ENCODE measurements around the gene KAT5.
"Not testable (repeated sequence)": the region's sequence is repeated elsewhere in the genome, so short reads cannot be mapped to it uniquely, and the experiment has no call there.

Gene KAT5

DNA sequence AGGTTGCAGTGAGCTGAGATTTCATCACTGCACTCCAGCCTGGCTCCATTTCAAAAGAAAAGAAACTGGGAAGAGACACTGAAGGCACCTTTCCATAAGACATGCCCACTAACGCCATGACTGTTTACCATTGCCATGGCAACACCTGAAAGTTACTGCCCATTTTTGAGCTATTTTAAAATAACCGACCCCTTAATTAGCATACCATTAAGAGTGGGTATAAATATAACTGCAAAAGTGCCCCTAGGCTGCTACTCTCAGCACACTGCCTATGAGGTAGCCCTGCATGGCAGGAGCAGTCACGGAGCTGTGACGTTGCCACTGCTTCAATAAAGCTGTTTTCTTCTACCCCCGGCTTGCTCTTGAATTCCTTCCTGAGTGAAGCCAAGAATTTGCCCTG lies 18.4 kb downstream of the KAT5 start:
- H3K9ac ChIP-seq (ENCODE audit: low read length) = no peak overlapping the region
- no peak overlapping the region for H3K27ac ChIP-seq (ENCODE audit: low read length, poor library complexity, severe bottlenecking)
- H3K36me3 ChIP-seq (ENCODE audit: control insufficient read depth in 1 of 2, insufficient read depth in 2 of 2, low read depth in 1 of 2, low read length in 2 of 2) = no peaks in the 10 kb centered on the region
- H4K8ac ChIP-seq (ENCODE audit: low read length) = no peak overlapping the region
- H3K18ac ChIP-seq (ENCODE audit: low read depth in 1 of 2, low read length in 2 of 2) = no peak overlapping the region
- H3K14ac ChIP-seq (ENCODE audit: low read length in 2 of 2) = no peak overlapping the region
- no peaks in the 10 kb centered on the region for H3K79me1 ChIP-seq (replicated peaks; ENCODE audit: low read length, poor library complexity, severe bottlenecking)
- H2BK12ac ChIP-seq (ENCODE audit: low read length in 2 of 2) = no peak overlapping the region
- peaks cover 3% of the 10 kb centered on the region for H3K9me3 ChIP-seq (ENCODE audit: control insufficient read depth, low read length)
- H3K4me3 ChIP-seq (ENCODE audit: insufficient read depth in 1 of 2, low read depth in 1 of 2, low read length in 2 of 2) = no peak overlapping the region
- H3K27me3 ChIP-seq (ENCODE audit: control insufficient read depth in 1 of 2, insufficient read depth in 1 of 2, low read length in 2 of 2) = peaks cover 0 to 9% of the 10 kb centered on the region in 2 experiments
- H4K91ac ChIP-seq (ENCODE audit: low read length) = no peak overlapping the region
- no peak overlapping the region for H2AK5ac ChIP-seq (ENCODE audit: low read length, severe bottlenecking)
- 89% methylated on average over 4 of the region's 5 CpGs for WGBS
- H3K4ac ChIP-seq (ENCODE audit: low read depth in 1 of 2, low read length in 2 of 2) = no peak overlapping the region
- no peak for DNase-seq
- H2BK15ac ChIP-seq (ENCODE audit: low read depth, poor library complexity, severe bottlenecking) = no peak overlapping the region
- H2BK120ac ChIP-seq (ENCODE audit: low read depth, low read length) = no peak overlapping the region
- H3K23ac ChIP-seq (ENCODE audit: low read length in 2 of 2) = no peak overlapping the region
- H3K4me1 ChIP-seq (ENCODE audit: control insufficient read depth, insufficient read depth, low read depth, low read length) = no peaks in the 10 kb centered on the region
- no peak overlapping the region for H2AFZ ChIP-seq (ENCODE audit: low read depth, low read length)
- no peak overlapping the region for H3K4me2 ChIP-seq (ENCODE audit: low read length, poor library complexity, severe bottlenecking)
- no peak overlapping the region for H2BK5ac ChIP-seq (ENCODE audit: low read depth, low read length, poor library complexity, severe bottlenecking)

DNA sequence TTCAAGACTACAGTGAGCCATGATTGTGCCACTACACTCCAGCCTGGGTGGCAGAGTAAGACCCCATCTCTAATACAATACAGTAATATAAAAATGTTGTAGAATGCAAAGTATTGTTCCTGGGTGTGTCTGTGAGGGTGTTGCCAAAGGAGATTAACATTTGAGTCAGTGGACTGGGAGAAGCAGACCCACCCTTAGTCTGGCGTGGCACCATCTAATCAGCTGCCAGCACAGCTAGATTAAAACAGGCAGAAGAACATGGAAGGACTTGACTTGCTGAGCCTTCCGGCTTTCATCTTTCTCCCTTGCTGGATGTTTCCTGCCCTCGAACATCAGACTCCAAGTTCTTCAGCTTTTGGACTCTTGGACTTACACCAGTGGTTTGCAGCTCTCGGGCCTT lies 23.1 kb downstream of the KAT5 start:
- not testable (repeated sequence) for H3K36me3 ChIP-seq (ENCODE audit: control insufficient read depth in 1 of 2, insufficient read depth in 2 of 2, low read depth in 1 of 2, low read length in 2 of 2); H3K4me1 ChIP-seq (ENCODE audit: control insufficient read depth, insufficient read depth, low read depth, low read length); H3K79me1 ChIP-seq (replicated peaks; ENCODE audit: low read length, poor library complexity, severe bottlenecking); DNase-seq; H2BK12ac ChIP-seq (ENCODE audit: low read length in 2 of 2); H3K9ac ChIP-seq (ENCODE audit: low read length); H4K91ac ChIP-seq (ENCODE audit: low read length); H2BK120ac ChIP-seq (ENCODE audit: low read depth, low read length); H2AFZ ChIP-seq (ENCODE audit: low read depth, low read length); H3K4me3 ChIP-seq (ENCODE audit: insufficient read depth in 1 of 2, low read depth in 1 of 2, low read length in 2 of 2); H2BK15ac ChIP-seq (ENCODE audit: low read depth, poor library complexity, severe bottlenecking); H3K14ac ChIP-seq (ENCODE audit: low read length in 2 of 2); H3K27ac ChIP-seq (ENCODE audit: low read length, poor library complexity, severe bottlenecking); H2AK5ac ChIP-seq (ENCODE audit: low read length, severe bottlenecking); H3K23ac ChIP-seq (ENCODE audit: low read length in 2 of 2); H3K4me2 ChIP-seq (ENCODE audit: low read length, poor library complexity, severe bottlenecking); H2BK5ac ChIP-seq (ENCODE audit: low read depth, low read length, poor library complexity, severe bottlenecking); H3K4ac ChIP-seq (ENCODE audit: low read depth in 1 of 2, low read length in 2 of 2); H3K27me3 ChIP-seq (ENCODE audit: control insufficient read depth in 1 of 2, insufficient read depth in 1 of 2, low read length in 2 of 2); H4K8ac ChIP-seq (ENCODE audit: low read length); H3K18ac ChIP-seq (ENCODE audit: low read depth in 1 of 2, low read length in 2 of 2)
- H3K9me3 ChIP-seq (ENCODE audit: control insufficient read depth, low read length) = peaks cover 18% of the 10 kb centered on the region
- 75% methylated on average over 4 of the region's 4 CpGs for WGBS

DNA sequence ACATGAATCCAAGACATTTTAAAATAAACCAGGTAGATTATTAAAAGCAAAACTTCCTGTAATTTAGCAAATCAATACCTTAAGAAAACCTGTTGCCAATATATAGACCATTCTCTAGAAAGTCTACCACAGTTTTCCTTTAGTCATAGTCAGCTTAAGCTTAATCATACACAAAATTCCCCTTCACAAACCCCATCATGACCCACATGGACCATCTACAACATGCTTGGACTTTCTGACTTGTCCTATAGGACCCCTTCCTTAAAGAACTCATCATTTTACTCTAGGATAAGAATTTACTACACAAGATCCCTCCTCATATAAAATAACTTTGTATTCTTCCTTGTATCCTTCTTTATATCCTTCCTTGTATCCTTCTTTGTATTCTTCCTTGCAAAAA lies 24.8 kb downstream of the KAT5 start:
- Histone ChIP-seq H2BK15ac (ENCODE audit: low read depth, poor library complexity, severe bottlenecking) (no peak overlapping the region), H3K9me3 (ENCODE audit: control insufficient read depth, low read length) (peaks cover 17% of the 10 kb centered on the region), H2AK5ac (ENCODE audit: low read length, severe bottlenecking) (no peak overlapping the region), H3K4me1 (ENCODE audit: control insufficient read depth, insufficient read depth, low read depth, low read length) (no peaks in the 10 kb centered on the region), H3K79me1 (replicated peaks; ENCODE audit: low read length, poor library complexity, severe bottlenecking) (no peaks in the 10 kb centered on the region), H2AFZ (ENCODE audit: low read depth, low read length) (no peak overlapping the region), H3K4me3 (ENCODE audit: insufficient read depth in 1 of 2, low read depth in 1 of 2, low read length in 2 of 2) (no peak overlapping the region), H4K8ac (ENCODE audit: low read length) (no peak overlapping the region), H3K18ac (ENCODE audit: low read depth in 1 of 2, low read length in 2 of 2) (no peak overlapping the region), H4K91ac (ENCODE audit: low read length) (no peak overlapping the region), H3K4ac (ENCODE audit: low read depth in 1 of 2, low read length in 2 of 2) (no peak overlapping the region), H3K27me3 (ENCODE audit: control insufficient read depth in 1 of 2, insufficient read depth in 1 of 2, low read length in 2 of 2) (peaks cover 0 to 9% of the 10 kb centered on the region in 2 experiments), H3K9ac (ENCODE audit: low read length) (no peak overlapping the region), H3K23ac (ENCODE audit: low read length in 2 of 2) (no peak overlapping the region), H3K36me3 (ENCODE audit: control insufficient read depth in 1 of 2, insufficient read depth in 2 of 2, low read depth in 1 of 2, low read length in 2 of 2) (no peaks in the 10 kb centered on the region), H3K4me2 (ENCODE audit: low read length, poor library complexity, severe bottlenecking) (no peak overlapping the region), H2BK12ac (ENCODE audit: low read length in 2 of 2) (no peak overlapping the region), H2BK120ac (ENCODE audit: low read depth, low read length) (no peak overlapping the region), H3K14ac (ENCODE audit: low read length in 2 of 2) (no peak overlapping the region), H3K27ac (ENCODE audit: low read length, poor library complexity, severe bottlenecking) (no peak overlapping the region), H2BK5ac (ENCODE audit: low read depth, low read length, poor library complexity, severe bottlenecking) (no peak overlapping the region)
- no peak for DNase-seq

DNA sequence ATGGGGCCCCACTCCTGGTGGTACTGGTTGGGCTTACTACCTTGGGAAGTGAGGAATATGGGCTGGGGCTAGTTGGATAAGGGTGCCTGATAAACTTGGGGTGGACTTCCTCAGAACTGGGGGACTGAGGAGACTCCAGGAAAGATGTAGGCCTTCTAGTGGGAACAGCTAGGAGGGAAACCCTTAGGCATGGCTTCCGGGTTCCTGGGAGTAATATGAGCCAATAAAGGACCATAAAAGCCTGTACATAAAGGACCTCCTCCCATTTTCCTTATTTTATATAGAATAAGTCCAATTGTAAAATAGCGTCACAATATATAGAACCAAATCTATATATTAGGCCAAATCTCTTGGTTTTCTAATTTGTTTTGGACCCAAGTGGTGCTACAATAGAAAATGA lies 27.0 kb downstream of the KAT5 start:
- Histone ChIP-seq H2BK15ac (ENCODE audit: low read depth, poor library complexity, severe bottlenecking) (no peak overlapping the region), H3K18ac (ENCODE audit: low read depth in 1 of 2, low read length in 2 of 2) (no peak overlapping the region), H3K23ac (ENCODE audit: low read length in 2 of 2) (no peak overlapping the region), H2AK5ac (ENCODE audit: low read length, severe bottlenecking) (no peak overlapping the region), H3K4me1 (ENCODE audit: control insufficient read depth, insufficient read depth, low read depth, low read length) (no peaks in the 10 kb centered on the region), H3K9me3 (ENCODE audit: control insufficient read depth, low read length) (peaks cover 15% of the 10 kb centered on the region), H3K4me3 (ENCODE audit: insufficient read depth in 1 of 2, low read depth in 1 of 2, low read length in 2 of 2) (no peak overlapping the region), H2AFZ (ENCODE audit: low read depth, low read length) (no peak overlapping the region), H3K36me3 (ENCODE audit: control insufficient read depth in 1 of 2, insufficient read depth in 2 of 2, low read depth in 1 of 2, low read length in 2 of 2) (no peaks in the 10 kb centered on the region), H3K79me1 (replicated peaks; ENCODE audit: low read length, poor library complexity, severe bottlenecking) (no peaks in the 10 kb centered on the region), H3K4me2 (ENCODE audit: low read length, poor library complexity, severe bottlenecking) (no peak overlapping the region), H4K91ac (ENCODE audit: low read length) (no peak overlapping the region), H3K27ac (ENCODE audit: low read length, poor library complexity, severe bottlenecking) (no peak overlapping the region), H4K8ac (ENCODE audit: low read length) (no peak overlapping the region), H3K14ac (ENCODE audit: low read length in 2 of 2) (no peak overlapping the region), H3K27me3 (ENCODE audit: control insufficient read depth in 1 of 2, insufficient read depth in 1 of 2, low read length in 2 of 2) (peaks cover 4 to 9% of the 10 kb centered on the region in 2 experiments), H3K9ac (ENCODE audit: low read length) (no peak overlapping the region), H2BK5ac (ENCODE audit: low read depth, low read length, poor library complexity, severe bottlenecking) (no peak overlapping the region), H2BK120ac (ENCODE audit: low read depth, low read length) (no peak overlapping the region), H3K4ac (ENCODE audit: low read depth in 1 of 2, low read length in 2 of 2) (no peak overlapping the region), H2BK12ac (ENCODE audit: low read length in 2 of 2) (no peak overlapping the region)
- WGBS = no CpG with 5 or more reads among the region's 2 CpGs
- DNase-seq = no peak

Measured in mesenchymal stem cell (in vitro differentiated cells and primary cell).